Right lung (tissue), 5 donors: ENCODE results near the gene PEX5. TPM values are rescaled to one million over a fixed set of nuclear protein-coding genes. Genes with fewer than 3 reads are reported as not detected.
A peak's percentile ranks its signal among the peaks of the same experiment; 100 is the strongest.
"Not testable (repeated sequence)": the region's sequence is repeated elsewhere in the genome, so short reads cannot be mapped to it uniquely, and the experiment has no call there.

Experiments used
- DNase-seq, 2 donors: peaks; one replicate each; pipeline ENCODE4 v3.0.0-alpha.2; 2013
- polyA plus RNA-seq, 5 donors: library from polyadenylated mRNA; unstranded; fragments of 120-200 nt; gene quantifications; one replicate each; pipeline versions ENCODE4 v1.2.1 to v1.2.3, GENCODE V29; 2013; ENCODE audit warnings: inconsistent platforms in 1 of 5, low replicate concordance in 1 of 5; ENCODE audit not compliant: insufficient read length in 5 of 5, insufficient read depth in 1 of 5

Gene PEX5
- polyA plus RNA-seq, 5 donors: 37.7 to 56.9 (median 49.2) TPM

DNA sequence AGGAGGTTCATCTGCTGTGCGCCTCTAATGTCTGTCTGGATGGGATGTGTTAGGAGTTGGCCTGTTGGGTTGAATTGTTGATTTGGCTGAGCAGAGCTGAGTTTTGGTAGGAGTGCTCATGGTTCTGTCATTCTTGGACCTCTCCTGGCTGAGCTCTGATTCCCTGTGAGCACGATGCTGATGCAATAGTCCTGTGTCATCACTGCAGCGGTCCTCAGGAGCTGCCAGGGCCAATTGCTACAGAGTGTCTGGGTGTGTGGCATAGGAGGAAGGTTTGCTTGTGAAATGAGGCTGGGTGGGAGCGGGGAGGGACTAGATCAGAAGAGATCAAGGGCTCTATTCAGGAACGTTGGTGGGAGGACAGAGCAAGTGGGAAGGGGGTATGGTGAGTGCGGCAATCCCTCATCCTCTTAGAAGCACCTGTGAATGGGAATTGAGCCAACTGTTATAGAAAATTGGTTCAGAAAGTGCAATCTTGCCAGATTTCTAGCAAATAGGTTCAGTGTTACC lies 21.2 kb downstream of the PEX5 start:
- no peak for DNase-seq

DNA sequence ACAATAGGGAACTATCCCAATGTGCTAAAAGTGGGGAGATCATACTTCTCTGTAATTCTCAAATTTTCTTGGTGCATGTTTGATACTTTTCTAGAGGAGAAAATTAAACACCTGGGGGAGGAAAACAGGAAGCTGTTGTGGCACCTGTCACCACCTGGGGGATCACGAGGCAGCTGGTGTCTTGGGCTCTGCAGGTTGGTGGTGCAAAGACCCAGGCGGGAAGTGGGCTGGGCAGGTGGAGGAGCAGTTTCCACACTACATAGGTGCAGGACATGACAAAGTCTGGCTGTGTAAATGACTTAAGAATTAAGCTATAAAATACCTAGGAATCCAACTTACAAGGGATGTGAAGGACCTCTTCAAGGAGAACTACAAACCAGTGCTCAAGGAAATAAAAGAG lies 23.2 kb downstream of the PEX5 start:
- DNase-seq: no peak

DNA sequence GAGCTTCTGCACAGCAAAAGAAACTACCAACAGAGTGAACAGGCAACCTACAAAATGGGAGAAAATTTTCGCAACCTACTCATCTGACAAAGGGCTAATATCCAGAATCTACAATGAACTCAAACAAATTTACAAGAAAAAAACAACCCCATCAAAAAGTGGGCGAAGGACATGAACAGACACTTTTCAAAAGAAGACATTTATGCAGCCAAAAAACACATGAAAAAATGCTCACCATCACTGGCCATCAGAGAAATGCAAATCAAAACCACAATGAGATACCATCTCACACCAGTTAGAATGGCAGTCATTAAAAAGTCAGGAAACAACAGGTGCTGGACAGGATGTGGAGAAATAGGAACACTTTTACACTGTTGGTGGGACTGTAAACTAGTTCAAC lies 24.3 kb downstream of the PEX5 start:
- DNase-seq: not testable (repeated sequence)

DNA sequence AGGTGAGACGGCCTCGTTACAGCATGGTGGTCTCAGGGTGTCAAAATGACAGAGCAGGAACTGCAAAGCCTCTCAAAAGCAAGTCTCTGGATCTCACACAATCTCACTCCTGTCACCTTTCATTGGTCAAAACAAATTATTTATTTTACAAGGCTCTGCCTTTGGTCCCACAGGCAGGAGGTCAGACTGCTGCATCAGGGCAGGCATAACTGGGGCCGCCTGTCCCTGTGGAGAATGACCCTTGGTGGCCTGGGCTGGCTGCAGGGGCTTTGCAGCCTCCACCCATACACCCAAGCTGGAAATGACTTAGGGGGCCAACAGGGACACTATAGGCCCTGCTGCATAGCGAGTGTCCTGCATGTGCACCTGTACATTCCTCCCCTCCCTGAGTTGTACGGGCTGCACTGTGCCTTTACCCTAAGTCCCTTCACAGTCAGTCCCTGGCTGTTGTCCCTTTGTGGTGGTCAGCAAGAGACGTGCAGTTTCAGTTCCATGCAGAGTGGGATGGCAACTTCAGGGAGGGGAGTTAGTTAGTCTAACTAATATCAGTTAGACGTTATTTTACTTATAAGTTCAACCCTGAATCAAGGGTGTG lies 28.1 kb downstream of the PEX5 start:
- DNase-seq: no peak

DNA sequence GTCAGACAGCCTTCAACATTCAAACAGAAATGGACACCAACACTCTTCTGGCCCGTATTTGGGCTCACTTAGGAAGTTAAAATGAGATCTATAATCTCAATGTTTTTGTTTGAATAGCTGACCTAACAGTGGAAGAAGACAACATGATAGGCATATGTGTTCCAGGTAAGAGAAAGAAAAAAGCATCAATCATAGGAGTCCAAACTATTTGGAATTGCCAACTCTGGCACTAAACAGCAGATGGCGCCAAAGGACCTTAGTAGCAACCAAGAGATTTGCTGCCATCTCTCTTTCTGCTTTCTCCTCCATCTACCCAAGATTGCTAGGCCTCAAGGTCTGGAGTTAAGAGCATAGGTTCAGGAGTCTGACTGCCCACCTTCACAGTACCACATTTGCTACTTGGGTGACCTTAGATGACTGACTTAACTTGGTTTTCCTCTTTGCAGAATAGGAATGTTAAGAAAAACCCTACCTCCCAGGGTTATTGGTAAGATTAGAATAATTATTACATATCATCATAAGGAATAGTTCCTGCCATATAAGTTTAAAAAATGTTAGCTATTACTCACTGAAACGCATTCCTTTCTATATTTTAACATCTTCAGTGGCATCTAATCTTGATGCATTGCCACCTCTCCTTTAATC lies 30.2 kb downstream of the PEX5 start:
- DNase-seq: peak; percentile 49 to 62

DNA sequence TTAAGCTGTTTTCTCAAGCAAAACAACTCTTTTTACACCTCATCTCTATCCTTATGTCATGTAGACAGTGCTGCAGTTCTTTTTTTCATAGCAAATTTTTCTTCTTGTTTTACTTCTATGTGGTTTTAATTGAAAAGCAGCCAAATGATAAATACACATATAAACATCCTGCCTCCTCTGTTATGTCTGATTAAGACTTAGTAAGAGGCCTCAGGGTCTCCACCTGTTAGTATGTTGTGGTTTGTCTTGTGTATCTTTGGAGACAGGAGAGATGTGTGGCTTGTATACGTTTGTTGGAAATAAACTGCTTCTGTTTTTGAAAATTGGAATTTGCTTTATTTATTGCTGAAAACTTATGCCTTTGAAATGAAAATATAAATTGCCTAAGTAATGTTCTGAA lies 32.0 kb downstream of the PEX5 start:
- no peak for DNase-seq

DNA sequence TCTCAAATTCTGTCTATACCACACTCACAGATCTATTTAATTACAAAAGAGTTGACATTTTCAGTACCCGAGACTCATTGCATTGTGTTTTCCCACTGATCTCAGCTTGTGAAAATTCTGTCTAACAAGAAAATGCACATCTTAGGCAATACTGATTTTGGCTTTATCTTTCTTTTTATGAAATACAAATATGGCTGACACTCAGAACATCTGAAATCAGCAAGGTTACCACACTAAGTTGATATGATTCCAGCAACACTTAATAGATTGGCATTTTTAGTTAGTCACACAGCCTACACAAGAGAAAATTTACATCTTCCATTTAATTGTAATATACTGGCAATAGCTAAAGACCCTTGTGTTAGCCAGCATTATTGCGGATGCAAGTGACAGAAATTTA lies 40.3 kb downstream of the PEX5 start:
- no peak for DNase-seq

DNA sequence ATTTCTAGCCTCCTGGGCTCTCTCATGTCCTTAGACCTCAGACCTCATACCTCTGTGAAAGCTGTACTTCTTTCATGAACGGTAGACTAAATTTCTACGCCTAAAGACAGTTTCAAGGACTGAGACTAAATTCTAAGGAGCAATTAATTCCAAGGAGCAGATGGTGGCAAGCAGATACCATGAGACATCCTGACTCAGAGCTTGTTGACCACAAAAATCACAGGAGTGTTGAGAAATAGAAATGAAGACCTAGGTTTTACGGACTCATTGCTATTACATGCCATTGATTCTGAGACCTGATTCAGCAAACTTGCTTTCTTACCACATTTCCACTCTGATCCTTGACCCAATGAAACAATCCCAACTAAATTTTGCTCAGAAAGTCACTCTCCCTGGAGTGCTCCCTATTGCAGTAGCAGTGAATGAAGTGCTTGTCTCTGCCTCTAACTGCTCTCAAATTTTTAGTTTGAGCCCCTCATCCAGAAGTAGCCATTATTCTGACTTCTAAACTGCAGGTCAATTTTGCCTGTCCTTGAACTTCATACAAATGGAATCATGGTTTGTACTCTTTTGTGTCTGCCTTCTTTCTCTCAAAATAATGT lies 52.0 kb downstream of the PEX5 start:
- DNase-seq: no peak

DNA sequence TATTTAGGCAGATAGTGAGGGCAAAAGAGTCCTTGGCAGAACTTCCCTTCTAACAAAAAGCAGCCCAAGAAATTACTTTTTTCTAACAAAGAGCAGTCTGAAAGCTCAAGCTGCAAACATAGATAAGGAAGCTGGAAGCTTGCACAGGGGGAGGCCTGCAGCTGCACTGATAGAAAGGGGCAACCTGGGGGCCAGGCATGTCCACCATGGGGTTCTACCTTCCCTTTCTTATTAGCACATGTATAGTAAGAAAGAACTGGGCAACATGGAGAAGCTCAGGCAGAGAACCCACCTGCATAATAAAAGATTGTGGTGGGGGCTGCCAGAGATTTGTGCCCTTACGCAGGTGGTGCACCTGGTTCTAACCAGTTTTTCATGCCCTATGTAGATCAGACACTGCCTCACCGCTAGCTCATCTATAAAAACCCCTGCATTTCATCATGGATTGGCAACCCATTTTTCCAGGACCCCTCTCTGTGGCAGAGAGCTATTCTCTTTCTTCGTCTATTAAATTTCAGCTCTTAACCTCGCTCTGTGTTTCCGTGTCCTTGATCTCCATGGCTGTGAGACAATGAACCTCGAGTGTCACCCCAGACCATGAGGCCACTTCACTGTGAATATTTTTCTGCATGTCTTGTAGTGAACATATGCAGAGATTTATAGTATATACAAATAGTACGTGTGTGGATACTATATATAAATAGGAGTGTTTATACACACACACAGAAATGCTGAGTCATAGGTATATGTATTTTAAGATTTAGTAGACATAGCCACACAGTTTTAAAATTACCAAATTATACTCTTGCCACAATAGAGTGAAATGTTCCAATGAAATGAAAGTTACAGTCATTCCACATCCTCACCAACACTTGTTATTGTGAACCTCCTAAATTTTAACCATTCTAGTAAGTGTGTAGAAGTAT lies 53.0 kb downstream of the PEX5 start:
- no peak for DNase-seq

DNA sequence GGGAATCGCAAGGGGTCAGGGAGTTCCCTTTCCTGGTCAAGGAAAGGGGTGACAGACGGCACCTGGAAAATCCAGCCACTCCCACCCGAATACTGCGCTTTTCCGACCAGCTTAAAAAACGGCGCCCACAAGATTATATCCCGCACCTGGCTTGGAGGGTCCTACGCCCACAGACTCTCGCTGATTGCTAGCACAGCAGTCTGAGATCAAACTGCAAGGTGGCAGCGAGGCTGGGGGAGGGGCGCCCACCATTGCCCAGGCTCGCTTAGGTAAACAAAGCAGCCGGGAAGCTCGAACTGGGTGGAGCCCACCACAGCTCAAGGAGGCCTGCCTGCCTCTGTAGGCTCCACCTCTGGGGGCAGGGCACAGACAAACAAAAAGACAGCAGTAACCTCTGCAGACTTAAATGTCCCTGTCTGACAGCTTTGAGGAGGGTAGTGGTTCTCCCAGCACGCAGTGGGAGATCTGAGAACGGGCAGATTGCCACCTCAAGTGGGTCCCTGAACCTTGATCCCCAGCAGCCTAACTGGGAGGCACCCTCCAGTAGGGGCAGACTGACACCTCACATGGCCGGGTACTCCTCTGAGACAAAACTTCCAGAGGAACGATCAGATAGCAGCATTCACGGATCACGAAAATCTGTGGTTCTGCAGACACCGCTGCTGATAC lies 62.0 kb downstream of the PEX5 start:
- not testable (repeated sequence) for DNase-seq

DNA sequence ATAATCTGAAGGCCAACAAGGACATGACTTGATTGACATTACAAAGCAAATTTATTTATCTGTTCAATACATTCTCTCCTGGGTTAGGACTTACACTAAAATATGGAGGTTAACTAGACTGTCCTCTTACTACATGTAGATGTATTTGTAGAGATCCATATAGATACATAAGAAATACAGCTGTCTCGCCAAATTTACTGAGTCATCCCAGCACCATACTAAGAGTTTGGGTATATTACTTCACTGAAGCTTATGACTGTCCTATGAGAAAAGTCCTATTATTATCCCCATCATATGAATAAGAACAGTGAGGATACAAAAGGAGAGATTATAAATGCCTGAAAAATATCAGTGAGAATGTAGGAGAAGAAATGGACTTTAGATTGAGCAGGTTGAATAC lies 69.6 kb downstream of the PEX5 start:
- no peak for DNase-seq

Other genes with a start within 250 kb of the PEX5 start
- gene RNU7-1, start 245.9 kb upstream of the PEX5 start, polyA plus RNA-seq: 10 to 100 TPM in 1 of 5 donors, 1 to 10 TPM in 2, not detected in 2; 5.9 to 20.2 (median 7.9) TPM
- gene C12orf57, start 245.7 kb upstream of the PEX5 start, polyA plus RNA-seq: 100 to 1,000 TPM; 179 to 281 (median 188) TPM
- 10 to 100 TPM; 15.1 to 21.8 (median 19.0) TPM for gene PTPN6, start 238.3 kb upstream of the PEX5 start, polyA plus RNA-seq
- gene PHB2, start 219.0 kb upstream of the PEX5 start, polyA plus RNA-seq: 100 to 1,000 TPM; 274 to 333 (median 302) TPM
- gene EMG1, start 218.8 kb upstream of the PEX5 start, polyA plus RNA-seq: 10 to 100 TPM; 43.5 to 52.7 (median 50.2) TPM
- 10 to 100 TPM; 56.7 to 67.9 (median 60.4) TPM for gene LPCAT3, start 171.2 kb upstream of the PEX5 start, polyA plus RNA-seq
- 100 to 1,000 TPM in 4 of 5 donors, 10 to 100 TPM in 1; 97.0 to 139 (median 120) TPM for gene C1S, start 129.0 kb upstream of the PEX5 start, polyA plus RNA-seq
- 10 to 100 TPM; 78.8 to 96.0 (median 90.9) TPM for gene C1R, start 97.2 kb upstream of the PEX5 start, polyA plus RNA-seq
- gene C1RL, start 80.5 kb upstream of the PEX5 start, polyA plus RNA-seq: 10 to 100 TPM; 46.5 to 66.7 (median 59.0) TPM
- gene RBP5, start 60.8 kb upstream of the PEX5 start, polyA plus RNA-seq: 10 to 100 TPM; 11.8 to 25.2 (median 20.1) TPM
- gene CLSTN3, start 59.3 kb upstream of the PEX5 start, polyA plus RNA-seq: 10 to 100 TPM; 46.7 to 68.1 (median 63.9) TPM
- gene ACSM4, start 114.4 kb downstream of the PEX5 start, polyA plus RNA-seq: under 1 TPM in 3 of 5 donors, not detected in 2; 0.05 to 0.20 (median 0.12) TPM